HG03432 (cell line): ENCODE measurements around the gene IRX5.

Experiments
- ATAC-seq: cut with Tn5 transposase; IDR thresholded peaks from one replicate; pipeline ENCODE4 v1.9.1; 2021; ENCODE audit warnings: mild to moderate bottlenecking, moderate library complexity; ENCODE audit not compliant: unreplicated experiment

IRX5 gene

GRCh38 chr16:54929090-54930004 lies 1.3 kb upstream of the IRX5 start:
- peak; percentile 95 for ATAC-seq

DNA sequence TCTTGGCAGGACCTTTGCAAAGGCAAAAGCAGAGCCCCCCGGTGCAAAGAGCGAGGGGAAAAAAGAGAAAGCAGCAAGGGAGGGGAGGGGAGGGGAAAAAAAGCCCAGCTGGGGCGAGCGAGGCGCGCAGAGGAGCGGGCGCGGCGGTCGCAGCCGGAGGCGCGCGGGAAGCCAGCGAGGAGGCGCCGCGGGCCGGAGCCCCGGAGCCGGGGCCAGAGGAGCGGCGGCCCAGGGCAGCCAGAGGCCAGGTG lies 129 bp downstream of the IRX5 start:
- ATAC-seq: no peak

DNA sequence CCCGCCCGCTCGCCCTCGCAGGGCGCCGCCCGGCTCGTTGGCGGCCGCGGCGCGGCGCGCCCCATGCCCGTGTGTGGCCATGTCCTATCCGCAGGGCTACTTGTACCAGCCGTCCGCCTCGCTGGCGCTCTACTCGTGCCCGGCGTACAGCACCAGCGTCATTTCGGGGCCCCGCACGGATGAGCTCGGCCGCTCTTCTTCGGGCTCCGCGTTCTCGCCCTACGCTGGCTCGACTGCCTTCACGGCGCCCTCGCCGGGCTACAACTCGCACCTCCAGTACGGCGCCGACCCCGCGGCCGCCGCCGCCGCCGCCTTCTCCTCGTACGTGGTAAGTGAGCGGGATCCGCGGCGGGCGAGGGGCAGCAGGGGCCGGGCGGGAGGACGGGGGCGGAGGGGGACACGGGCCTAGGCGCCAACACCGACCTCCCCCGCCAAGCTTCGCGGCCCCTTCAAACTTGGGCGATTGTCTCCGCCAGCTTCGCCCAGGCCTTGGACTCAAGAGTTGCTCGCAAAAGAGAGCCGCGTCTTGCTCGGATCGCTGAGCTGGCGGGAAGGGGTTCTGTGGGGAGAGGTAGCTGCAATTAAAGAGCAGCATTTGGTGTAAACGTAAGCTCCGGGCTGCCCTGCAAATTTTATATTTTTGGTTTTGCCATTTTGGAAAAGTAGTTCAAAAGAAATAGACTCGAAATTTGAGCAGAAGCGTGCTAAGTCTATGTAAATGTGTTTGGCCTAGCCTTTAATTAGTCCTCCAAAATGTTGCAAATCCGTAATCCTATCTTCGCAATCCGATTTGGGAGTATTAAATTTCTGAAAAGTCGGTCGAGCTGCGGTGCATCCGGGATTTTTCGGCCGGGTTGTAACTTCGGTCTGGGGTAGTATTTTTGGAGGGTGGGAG lies 702 bp downstream of the IRX5 start:
- no peak for ATAC-seq

DNA sequence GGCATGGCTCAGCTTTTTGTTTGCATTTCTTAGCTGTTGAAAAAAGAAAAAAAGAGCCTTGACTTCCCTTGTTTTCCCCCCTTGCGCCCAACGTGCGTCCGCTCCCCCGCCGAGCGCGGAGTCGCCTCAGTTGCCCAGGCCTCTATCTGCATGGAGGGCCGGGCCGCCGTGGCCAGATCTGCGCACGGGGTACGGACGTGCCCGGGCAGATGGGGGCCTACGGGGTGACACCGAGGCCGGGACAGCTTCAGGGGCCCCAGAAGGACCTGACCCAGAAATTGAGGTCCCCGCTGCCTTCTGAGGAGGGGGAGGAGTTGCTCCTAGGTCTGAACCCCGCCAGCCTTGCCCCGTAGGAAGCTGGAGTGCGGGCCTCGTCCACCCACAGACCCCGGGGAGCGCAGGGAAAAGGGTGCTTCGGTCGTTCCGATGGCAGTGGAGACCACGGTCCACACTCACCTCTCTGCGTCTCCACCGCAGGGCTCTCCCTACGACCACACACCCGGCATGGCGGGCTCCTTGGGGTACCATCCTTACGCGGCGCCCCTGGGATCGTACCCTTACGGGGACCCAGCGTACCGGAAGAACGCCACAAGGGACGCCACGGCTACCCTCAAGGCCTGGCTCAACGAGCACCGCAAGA lies 1.5 kb downstream of the IRX5 start:
- no peak for ATAC-seq

DNA sequence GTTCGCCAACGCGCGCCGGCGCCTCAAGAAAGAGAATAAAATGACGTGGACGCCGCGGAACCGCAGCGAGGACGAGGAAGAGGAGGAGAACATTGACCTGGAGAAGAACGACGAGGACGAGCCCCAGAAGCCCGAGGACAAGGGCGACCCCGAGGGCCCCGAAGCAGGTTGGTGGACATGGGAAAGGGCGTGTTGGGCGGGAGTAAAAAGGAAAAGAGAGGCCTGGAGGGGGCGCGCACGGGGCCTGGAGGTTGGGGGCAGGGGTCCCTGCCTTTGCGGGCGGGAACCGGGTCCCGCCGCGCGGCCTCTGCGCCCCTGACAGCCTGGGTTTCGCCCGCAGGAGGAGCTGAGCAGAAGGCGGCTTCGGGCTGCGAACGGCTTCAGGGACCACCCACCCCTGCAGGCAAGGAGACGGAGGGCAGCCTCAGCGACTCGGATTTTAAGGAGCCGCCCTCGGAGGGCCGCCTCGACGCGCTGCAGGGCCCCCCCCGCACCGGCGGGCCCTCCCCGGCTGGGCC lies 2.1 kb downstream of the IRX5 start:
- no peak for ATAC-seq

GRCh38 chr16:54933281-54934011 lies 2.8 kb downstream of the IRX5 start:
- no peak for ATAC-seq

- ATAC-seq: no peak
Observed at GRCh38 chr16:54934481-54935265, 4.0 kb downstream of the IRX5 start.

DNA sequence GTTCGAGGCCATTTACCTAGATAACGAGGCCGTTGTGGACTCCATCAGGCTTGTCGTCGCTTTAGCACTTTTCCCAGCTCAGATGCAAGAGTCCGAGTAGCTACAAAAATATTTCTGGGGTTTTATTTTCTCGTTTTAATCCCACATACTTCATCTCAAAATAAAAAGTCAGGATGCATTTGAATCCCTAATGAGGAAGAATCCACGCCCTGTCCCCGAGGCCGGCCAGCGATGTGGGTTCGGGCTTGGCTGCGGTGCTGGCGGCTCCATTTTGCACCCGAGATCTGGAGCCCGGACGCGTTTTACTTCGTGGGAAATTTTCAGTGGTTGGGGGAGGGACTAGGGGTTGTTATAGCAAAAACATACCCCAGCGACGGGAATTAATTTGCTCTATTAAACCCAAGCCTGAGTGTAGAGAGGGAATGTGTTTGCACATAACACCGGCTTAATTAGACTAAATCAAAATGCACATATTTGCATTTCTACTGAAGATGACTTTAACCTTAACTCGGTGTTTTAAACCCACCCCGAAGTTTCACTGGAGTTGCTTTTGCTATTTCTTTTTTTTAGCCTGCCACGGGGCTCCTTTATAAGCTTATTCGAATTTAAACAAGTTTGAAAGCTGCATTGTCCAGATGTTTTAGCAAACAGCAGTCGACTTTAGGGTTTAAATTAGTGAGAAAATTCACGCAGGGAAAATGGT lies 4.8 kb downstream of the IRX5 start:
- ATAC-seq: no peak

DNA sequence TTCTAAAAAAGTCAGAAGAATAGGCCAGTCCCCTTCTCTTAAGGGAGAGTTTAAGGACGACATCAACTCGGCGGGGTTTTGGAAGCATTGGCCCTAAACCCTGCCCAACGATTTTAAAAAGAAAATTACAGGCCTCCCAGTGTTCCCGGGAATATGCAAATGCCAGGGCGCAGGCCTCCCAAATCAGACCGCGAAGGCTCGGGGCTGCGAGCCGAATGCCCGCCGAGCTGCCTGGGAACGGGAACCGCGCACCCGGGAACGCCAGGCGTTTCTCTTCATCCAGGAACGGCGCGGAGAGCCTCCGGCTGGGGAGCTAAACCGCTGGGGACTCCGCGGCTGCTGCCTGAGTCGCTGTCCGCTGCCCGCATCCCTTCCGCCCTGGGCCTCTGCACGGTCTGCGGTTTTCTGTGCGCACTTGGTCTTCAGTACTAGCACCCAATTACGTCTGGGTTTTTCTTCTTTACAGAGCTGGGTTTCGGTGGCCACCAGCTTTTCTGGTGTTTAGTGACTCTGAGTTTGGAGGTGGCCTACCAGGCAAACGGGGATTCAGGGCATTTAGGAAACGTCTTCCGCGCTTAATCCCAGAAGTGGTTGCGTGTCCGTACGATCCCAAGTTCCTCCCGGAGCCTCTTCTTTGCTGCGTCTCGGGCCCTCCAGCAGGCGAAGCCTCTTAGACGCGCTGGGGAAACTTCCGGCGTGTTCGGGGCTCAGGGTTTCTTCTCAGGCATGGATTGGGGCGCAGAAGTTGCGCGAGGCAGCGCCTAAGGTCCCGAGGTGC lies 5.7 kb downstream of the IRX5 start:
- ATAC-seq: no peak

DNA sequence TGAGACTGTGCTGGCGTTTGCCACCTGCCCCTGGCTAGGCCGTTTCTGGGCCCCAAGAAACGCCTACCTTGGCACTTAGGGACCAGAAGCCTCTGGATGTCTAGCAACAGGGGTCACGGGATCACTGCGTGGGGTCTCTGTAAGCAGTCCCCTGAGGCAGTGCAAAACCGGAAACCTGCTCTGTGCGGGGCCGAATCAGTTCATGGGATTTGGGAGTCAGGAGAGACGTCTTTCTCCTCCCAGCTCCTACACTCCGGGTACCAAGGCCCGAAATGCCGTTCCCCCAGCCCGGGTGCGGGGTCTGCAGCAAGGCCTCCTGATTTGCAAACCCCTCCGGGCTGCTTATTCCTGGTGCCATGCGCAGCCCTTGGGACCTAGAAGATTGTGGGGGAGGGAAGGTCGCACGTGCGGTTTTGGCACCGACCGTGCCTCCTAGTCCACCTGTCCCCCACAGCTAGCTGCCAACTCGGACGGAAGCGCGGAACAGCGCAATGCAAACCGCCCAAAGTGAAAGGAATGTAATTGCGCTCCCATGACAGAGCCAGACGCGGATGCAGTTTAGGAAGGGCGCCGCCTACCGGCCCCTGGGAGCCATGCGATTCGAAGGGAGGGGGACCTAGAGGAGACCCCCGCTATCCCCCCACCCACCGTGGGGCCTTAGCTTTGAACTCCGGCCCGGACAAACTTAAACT lies 6.5 kb downstream of the IRX5 start:
- ATAC-seq: no peak

DNA sequence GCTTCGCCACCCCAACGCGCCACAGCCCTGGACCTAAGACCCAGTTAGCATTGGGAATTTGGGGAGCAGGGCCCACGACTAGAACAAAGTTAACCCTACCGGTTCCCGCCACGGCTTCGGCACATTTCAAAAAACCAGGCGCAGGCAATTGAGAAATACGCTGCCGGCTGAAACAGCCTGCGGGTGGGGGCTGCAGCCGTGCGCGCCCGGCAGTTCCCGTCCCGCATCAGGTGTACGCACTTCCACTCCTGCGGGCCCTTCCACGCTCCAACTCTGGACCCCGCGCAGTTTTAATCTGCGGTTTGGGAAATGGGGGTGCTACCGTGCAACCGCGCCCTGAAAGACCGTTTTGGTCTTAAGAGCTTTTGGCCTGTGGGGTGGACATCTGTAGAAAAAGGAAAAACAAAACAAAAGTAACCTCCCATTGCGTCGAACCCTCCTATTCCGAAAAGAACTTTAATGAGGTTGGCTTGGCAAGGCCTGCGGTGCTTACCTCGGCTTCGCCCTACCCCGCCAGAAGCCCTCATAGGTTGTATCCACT lies 7.1 kb downstream of the IRX5 start:
- no peak for ATAC-seq

DNA sequence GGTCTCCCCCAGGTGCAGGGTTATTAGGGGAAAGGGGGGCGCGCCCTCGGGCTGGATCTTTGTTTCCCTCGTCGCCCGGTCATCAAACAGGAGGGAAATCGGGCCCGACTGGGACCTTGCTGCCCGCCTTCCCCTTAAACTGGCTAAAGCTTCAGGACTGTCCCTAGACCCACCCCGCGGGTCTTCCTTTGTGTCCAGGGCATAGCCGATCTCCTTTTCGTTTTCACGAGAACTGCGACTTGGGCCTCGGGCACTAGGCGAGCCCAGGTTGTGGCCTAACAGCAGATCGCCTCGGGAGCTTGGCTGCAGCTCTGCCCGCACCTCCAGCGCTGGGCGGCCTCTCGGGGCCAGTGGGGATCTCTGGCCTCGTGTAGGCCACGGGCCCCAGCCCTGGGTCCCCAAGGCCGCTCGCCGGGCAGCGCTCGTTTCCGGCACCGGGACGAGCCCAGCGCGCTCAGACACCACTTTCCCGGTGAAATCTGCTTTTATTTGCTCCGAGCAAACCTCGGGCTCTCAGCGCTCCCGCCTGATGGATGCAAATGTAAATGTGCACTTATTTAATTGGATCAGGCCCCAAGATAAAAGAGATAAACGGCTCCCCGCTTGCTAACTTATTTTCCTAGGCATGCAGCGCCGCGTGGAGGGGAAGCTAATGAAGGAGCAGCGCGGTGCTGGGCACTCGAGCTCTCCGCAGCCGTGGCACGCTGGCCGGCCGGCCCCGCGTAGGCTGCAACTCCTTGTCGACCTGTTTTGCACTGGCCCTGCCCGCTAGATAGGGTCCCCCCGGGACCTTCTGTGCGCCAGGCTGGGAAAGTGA lies 7.8 kb downstream of the IRX5 start:
- no peak for ATAC-seq

- no peak for ATAC-seq
Observed at GRCh38 chr16:54939029-54939346, 8.3 kb downstream of the IRX5 start.

- ATAC-seq: no peak
Observed at GRCh38 chr16:54939510-54940278, 9.0 kb downstream of the IRX5 start.

DNA sequence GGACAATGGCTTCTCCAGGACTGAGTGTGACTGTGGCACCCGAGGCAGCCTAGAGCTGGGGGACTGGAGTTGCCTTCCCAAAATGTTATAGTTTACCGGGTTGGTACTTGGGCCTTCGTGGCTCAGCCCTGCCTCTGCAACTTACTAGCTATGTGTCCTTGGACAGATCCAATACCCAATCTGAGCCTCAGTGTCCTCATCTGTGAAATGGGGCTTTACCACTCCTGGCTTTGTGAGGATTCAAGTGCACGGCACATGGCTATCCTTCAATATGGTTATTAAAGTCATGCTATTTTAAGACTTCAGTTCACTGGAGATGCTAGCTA lies 9.6 kb downstream of the IRX5 start:
- no peak for ATAC-seq

- no peak for ATAC-seq
Observed at GRCh38 chr16:54942353-54942943, 11.8 kb downstream of the IRX5 start.
